IPS-NIHi7 (cell line): ENCODE measurements around the gene GAMT.

ENCODE experiments used
- DNase-seq: peaks from one replicate; pipeline ENCODE4 v3.0.0; 2012; ENCODE audit warnings: mixed read lengths; ENCODE audit errors: extremely low spot score

GAMT gene

GRCh38 chr19:1384478-1385110 is 16.7 kb downstream of the GAMT start:
- DNase-seq, result no peak

GRCh38 chr19:1384085-1384462 is 17.3 kb downstream of the GAMT start:
- no peak for DNase-seq

- DNase-seq, result peak; percentile 86
Observed at GRCh38 chr19:1383312-1384084, 17.8 kb downstream of the GAMT start, which contains the start of gene NDUFS7. TSS of gene NDUFS7 (plus strand) at chr19:1383907. CDS start at chr19:1383927, 20 bp downstream.

GRCh38 chr19:1383017-1383311 is 18.4 kb downstream of the GAMT start:
- DNase-seq, result no peak

- DNase-seq, result no peak
Observed at GRCh38 chr19:1382250-1382649, 19.1 kb downstream of the GAMT start.

- no peak for DNase-seq
Observed at GRCh38 chr19:1379961-1380489, 21.3 kb downstream of the GAMT start.

GRCh38 chr19:1379126-1379905 is 22.0 kb downstream of the GAMT start:
- no peak for DNase-seq

- no peak for DNase-seq
Observed at GRCh38 chr19:1377965-1378785, 23.2 kb downstream of the GAMT start.

- DNase-seq, result no peak
Observed at GRCh38 chr19:1377176-1377964, 24.0 kb downstream of the GAMT start.

- DNase-seq, result no peak
Observed at GRCh38 chr19:1376415-1376805, 24.9 kb downstream of the GAMT start.

- no peak for DNase-seq
Observed at GRCh38 chr19:1374250-1374577, 27.1 kb downstream of the GAMT start.

- no peak for DNase-seq
Observed at GRCh38 chr19:1373534-1374249, 27.6 kb downstream of the GAMT start.

- DNase-seq, result no peak
Observed at GRCh38 chr19:1373042-1373533, 28.3 kb downstream of the GAMT start.

GRCh38 chr19:1370579-1371361 is 30.6 kb downstream of the GAMT start:
- no peak for DNase-seq

- no peak for DNase-seq
Observed at GRCh38 chr19:1369214-1369805, 32.0 kb downstream of the GAMT start.

- no peak for DNase-seq
Observed at GRCh38 chr19:1366899-1367870, 34.2 kb downstream of the GAMT start.

GRCh38 chr19:1366296-1366695 is 35.0 kb downstream of the GAMT start:
- DNase-seq, result no peak
